HepG2 (cell line): ENCODE measurements around the gene ATG4B.

Experiments
- SYNCRIP ChIP-seq: fragments of 200-400 bp; formaldehyde crosslinking; IDR thresholded peaks from 2 replicates; pipeline ENCODE4 v1.6.1; 2018; ENCODE audit warnings: mild to moderate bottlenecking, low read depth, low read length; ENCODE audit not compliant: insufficient read depth
- ZNF350 ChIP-seq: sonication (generic); formaldehyde crosslinking; IDR thresholded peaks from 2 replicates; pipeline ENCODE4 v1.4.0; 2020; ENCODE audit warnings: mild to moderate bottlenecking, low read depth, missing genetic modification reagents, borderline replicate concordance

DNA sequence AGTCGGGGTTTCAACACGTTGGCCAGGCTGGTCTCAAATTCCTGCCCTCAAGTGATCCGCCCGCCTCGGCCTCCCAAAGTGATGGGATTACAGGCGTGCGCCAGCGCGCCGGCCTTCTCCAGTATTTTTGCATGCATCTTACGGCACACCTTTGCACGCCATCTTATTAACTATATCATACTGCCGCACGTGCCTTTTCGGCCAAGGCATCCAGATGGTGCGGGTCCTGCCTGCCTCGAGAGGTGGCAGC is 63.6 kb downstream of the ATG4B start:
- TF ChIP-seq ZNF350 (CRISPR knock-in tag) (no peak), SYNCRIP (no peak)
